Measurements from ENCODE around the gene PFKM. TPM values are rescaled to one million over a fixed set of nuclear protein-coding genes. Genes with fewer than 3 reads are reported as not detected.

Gene PFKM
- total RNA-seq, 1 donor from 2014 or later = 119 TPM

DNA sequence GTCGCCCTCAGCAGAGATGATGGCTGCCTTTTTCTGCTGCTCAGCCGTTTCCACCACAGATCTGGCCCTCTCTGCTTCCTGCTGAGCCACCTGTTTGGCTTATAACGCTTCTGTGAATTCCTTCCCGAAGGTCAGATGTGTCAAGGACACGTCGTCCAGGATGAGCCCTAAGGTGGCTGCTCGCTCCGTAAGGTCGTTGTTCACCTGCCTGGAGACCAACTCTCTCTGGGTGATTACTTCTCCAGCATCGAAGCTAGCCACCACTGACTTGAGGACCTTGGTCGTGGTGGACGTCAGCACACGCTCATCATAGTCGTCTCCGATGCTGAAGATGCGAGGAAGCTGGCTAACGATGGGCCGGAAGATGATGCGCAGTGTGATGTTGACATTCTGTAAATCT, 49.8 kb downstream of the PFKM start:
- TF ChIP-seq, protein P1, sequence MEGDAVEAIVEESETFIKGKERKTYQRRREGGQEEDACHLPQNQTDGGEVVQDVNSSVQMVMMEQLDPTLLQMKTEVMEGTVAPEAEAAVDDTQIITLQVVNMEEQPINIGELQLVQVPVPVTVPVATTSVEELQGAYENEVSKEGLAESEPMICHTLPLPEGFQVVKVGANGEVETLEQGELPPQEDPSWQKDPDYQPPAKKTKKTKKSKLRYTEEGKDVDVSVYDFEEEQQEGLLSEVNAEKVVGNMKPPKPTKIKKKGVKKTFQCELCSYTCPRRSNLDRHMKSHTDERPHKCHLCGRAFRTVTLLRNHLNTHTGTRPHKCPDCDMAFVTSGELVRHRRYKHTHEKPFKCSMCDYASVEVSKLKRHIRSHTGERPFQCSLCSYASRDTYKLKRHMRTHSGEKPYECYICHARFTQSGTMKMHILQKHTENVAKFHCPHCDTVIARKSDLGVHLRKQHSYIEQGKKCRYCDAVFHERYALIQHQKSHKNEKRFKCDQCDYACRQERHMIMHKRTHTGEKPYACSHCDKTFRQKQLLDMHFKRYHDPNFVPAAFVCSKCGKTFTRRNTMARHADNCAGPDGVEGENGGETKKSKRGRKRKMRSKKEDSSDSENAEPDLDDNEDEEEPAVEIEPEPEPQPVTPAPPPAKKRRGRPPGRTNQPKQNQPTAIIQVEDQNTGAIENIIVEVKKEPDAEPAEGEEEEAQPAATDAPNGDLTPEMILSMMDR (conservative IDR thresholded peaks at IDR 0.05) = no peak

GRCh38 chr12:48175613-48176416, 56.7 kb downstream of the PFKM start:
- H3K4me3 Mint-ChIP-seq = peak overlapping the region; percentile 53
- DNase-seq (ENCODE audit: extremely low spot score, unreplicated experiment) = no peak
- peak overlapping the region; percentile 26 for H3K27ac Mint-ChIP-seq
- H3K4me1 Mint-ChIP-seq (ENCODE audit: unreplicated experiment) = peaks cover 17% of the 10 kb centered on the region
- TF ChIP-seq, protein P1 (conservative IDR thresholded peaks at IDR 0.05) = no peak
- H3K27me3 Mint-ChIP-seq = peaks cover 24% of the 10 kb centered on the region
- no peaks in the 10 kb centered on the region for H3K36me3 Mint-ChIP-seq
- no peaks in the 10 kb centered on the region for H3K9me3 Mint-ChIP-seq

More for the DNA sequence above, 49.8 kb downstream of the PFKM start:
- H3K27ac Mint-ChIP-seq = no peak overlapping the region
- H3K27me3 Mint-ChIP-seq = peaks cover 2% of the 10 kb centered on the region
- no peaks in the 10 kb centered on the region for H3K4me1 Mint-ChIP-seq (ENCODE audit: unreplicated experiment)
- no peaks in the 10 kb centered on the region for H3K9me3 Mint-ChIP-seq
- H3K4me3 Mint-ChIP-seq = no peak overlapping the region
- no peaks in the 10 kb centered on the region for H3K36me3 Mint-ChIP-seq
- DNase-seq (ENCODE audit: extremely low spot score, unreplicated experiment) = no peak

GRCh38 chr12:48176417-48176751, 57.2 kb downstream of the PFKM start:
- H3K9me3 Mint-ChIP-seq = no peaks in the 10 kb centered on the region
- no peaks in the 10 kb centered on the region for H3K36me3 Mint-ChIP-seq
- peak overlapping the region; percentile 26 for H3K27ac Mint-ChIP-seq
- TF ChIP-seq, protein P1 (conservative IDR thresholded peaks at IDR 0.05) = no peak
- no peak for DNase-seq (ENCODE audit: extremely low spot score, unreplicated experiment)
- peaks cover 17% of the 10 kb centered on the region for H3K4me1 Mint-ChIP-seq (ENCODE audit: unreplicated experiment)
- peak overlapping the region; percentile 53 for H3K4me3 Mint-ChIP-seq
- H3K27me3 Mint-ChIP-seq = peaks cover 30% of the 10 kb centered on the region

DNA sequence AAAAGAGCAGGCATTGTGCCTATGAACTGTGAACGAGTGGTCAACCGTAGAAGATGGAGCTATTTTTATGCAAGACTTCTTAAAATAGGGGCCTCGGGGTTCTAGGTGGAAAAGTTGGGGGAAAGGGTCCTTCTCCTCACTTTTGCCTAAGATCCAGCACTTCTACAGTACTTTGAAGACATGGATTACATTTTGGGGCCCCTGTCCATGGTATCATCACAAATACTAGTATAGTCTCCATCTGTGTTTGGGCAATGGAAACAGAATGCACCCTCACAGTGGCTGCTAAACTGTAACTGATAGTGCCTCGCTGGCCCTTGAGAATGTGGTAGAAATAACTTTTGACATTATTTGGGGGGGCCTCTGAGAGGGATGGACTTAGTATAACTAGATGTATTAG, 58.8 kb downstream of the PFKM start:
- no peak for DNase-seq (ENCODE audit: extremely low spot score, unreplicated experiment)
- peaks cover 46% of the 10 kb centered on the region for H3K27me3 Mint-ChIP-seq
- H3K4me1 Mint-ChIP-seq (ENCODE audit: unreplicated experiment) = peaks cover 24% of the 10 kb centered on the region
- TF ChIP-seq, protein P1 (conservative IDR thresholded peaks at IDR 0.05) = no peak
- no peak overlapping the region for H3K4me3 Mint-ChIP-seq
- H3K9me3 Mint-ChIP-seq = no peaks in the 10 kb centered on the region
- H3K36me3 Mint-ChIP-seq = no peaks in the 10 kb centered on the region
- no peak overlapping the region for H3K27ac Mint-ChIP-seq

DNA sequence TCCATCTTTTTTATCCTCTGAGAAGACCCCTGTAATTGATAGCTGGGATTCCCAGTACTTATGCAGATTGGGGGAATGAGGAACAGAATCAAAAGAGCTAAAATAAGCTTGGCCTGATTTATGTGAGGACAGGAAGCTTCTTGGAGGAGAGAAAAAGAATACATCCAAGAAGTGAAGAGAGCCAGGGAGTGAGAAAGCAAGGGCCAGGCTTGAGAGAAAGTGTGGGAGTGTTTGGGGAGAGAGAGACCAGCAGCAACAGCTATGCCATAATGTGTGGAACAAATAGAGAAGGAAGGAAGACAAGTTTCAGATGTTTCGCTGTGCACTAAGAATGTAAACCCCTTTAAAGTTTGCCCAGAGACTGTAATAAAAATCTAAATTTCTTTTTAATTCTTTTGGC, 60.3 kb downstream of the PFKM start:
- DNase-seq (ENCODE audit: extremely low spot score, unreplicated experiment) = no peak
- Mint-ChIP-seq H3K4me1 (ENCODE audit: unreplicated experiment) (peaks cover 28% of the 10 kb centered on the region), H3K9me3 (no peaks in the 10 kb centered on the region), H3K4me3 (no peak overlapping the region), H3K27me3 (peaks cover 57% of the 10 kb centered on the region), H3K36me3 (no peaks in the 10 kb centered on the region), H3K27ac (no peak overlapping the region)
- TF ChIP-seq, protein P1 (conservative IDR thresholded peaks at IDR 0.05) = no peak

All from type B pancreatic cell (in vitro differentiated cells).